Measurements from ENCODE around the gene RNF13.

DNA sequence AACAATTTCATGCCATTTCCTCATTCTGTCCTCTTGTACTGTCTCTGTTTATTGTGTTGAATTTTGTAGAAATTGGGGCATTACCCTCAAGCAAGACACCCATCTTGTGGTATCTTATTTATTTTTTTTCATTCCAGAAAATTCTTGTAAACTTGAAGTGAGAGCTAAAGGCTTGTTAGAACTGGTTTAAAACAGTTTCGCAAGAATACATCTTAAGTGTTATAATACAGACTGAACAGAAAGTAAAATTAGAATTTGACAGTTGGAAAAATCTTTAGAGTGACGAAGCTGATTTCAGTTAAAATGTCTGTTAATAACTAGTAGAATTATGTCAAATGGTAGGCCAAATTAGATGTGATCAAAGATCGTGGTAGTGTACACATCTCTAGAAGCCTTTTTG is 26.9 kb downstream of the RNF13 start:
- no peak for TF ChIP-seq CTCF (IDR thresholded peaks at IDR 0.05)
- TF ChIP-seq ZNF263 (CRISPR knock-in tag; IDR thresholded peaks at IDR 0.05; ENCODE audit: low read depth) = no peak
- TF ChIP-seq TEAD4 (CRISPR knock-in tag; IDR thresholded peaks at IDR 0.05) = no peak
- TF ChIP-seq ARID4B (CRISPR knock-in tag; IDR thresholded peaks at IDR 0.05; ENCODE audit: borderline replicate concordance) = no peak
- TF ChIP-seq, protein P1, sequence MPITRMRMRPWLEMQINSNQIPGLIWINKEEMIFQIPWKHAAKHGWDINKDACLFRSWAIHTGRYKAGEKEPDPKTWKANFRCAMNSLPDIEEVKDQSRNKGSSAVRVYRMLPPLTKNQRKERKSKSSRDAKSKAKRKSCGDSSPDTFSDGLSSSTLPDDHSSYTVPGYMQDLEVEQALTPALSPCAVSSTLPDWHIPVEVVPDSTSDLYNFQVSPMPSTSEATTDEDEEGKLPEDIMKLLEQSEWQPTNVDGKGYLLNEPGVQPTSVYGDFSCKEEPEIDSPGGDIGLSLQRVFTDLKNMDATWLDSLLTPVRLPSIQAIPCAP (CRISPR knock-in tag; IDR thresholded peaks at IDR 0.05) = no peak
- no peak for TF ChIP-seq MAX (CRISPR knock-in tag; IDR thresholded peaks at IDR 0.05)
- no peak for TF ChIP-seq JUN (CRISPR knock-in tag; IDR thresholded peaks at IDR 0.05)
- no peak for TF ChIP-seq CREM (CRISPR knock-in tag; IDR thresholded peaks at IDR 0.05)
- no peak for TF ChIP-seq SP1 (CRISPR knock-in tag; conservative IDR thresholded peaks at IDR 0.05)
- TF ChIP-seq USF1 (CRISPR knock-in tag; IDR thresholded peaks at IDR 0.05) = no peak
- no peak for TF ChIP-seq CREB1 (CRISPR knock-in tag; IDR thresholded peaks at IDR 0.05)

Data from WTC11 (cell line).